Stimulated activated CD4-positive, alpha-beta T cell treated with anti-CD3 and anti-CD28 coated beads, Interleukin-4, amount 100 ng/mL, for 48 hours (primary cell): ENCODE measurements around the gene ZFAND3.

ENCODE experiments used
- DNase-seq, 2 donors: peaks; one replicate each; pipeline ENCODE4 v3.0.0-alpha.2; 2020; ENCODE audit warnings: low read depth in 2 of 2

ZFAND3 gene

DNA sequence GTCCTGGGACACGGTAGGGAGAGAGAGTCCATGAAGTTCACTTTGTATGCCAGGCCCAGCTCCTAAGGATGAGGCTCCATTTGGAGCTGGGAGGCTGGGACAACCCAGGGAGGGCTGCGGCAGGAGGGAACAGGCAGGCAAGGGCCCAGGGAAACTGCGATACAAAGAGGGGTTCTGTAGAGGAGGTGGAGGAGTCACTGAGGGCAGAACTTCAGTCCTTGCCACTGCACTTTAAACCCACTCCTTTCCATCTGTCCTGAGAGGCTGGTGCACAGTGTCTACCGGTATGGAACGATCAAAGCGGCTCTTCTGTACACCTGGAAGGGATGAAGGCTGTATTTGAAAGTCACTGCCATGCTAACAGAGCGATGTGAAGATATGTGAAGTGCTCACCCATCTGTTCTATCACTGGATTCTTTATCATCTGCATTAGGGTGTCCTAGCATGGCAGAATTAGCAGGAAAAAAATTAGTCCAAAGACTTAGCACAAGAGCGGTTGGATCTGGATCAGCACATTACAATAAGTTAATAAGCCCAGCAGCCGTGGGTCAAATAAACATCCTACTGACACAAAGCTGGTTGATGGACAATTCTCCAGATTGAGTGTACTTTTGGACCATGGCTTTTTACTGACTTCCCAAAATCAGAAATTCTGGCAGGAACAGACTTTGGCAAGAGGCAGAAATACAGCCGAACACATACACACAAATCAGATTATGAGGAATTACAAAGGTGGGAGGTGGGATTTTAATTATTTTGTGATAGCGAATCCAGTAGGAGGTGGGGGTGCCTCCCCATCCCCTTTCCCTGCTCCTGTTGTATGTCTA lies 20.9 kb upstream of the ZFAND3 start:
- no peak for DNase-seq

DNA sequence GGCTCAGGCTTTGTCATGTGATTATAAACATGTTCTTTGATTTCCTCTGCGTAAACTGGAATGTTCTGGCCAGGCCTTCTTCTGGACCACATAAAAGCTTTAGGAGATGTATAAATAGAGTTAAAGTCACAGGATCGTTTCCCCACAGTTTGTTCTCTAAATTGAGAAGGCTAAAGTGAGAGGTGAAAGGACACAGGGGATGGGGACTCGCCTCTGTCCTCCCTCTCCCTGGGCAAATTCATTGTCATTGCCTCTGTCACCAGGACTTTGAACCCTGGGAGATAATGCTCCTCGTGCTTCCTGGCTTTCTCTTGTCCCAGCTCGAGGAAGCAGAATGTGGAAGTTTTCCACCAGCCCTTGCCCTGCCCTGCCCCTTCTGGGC lies 20.3 kb upstream of the ZFAND3 start:
- no peak for DNase-seq

DNA sequence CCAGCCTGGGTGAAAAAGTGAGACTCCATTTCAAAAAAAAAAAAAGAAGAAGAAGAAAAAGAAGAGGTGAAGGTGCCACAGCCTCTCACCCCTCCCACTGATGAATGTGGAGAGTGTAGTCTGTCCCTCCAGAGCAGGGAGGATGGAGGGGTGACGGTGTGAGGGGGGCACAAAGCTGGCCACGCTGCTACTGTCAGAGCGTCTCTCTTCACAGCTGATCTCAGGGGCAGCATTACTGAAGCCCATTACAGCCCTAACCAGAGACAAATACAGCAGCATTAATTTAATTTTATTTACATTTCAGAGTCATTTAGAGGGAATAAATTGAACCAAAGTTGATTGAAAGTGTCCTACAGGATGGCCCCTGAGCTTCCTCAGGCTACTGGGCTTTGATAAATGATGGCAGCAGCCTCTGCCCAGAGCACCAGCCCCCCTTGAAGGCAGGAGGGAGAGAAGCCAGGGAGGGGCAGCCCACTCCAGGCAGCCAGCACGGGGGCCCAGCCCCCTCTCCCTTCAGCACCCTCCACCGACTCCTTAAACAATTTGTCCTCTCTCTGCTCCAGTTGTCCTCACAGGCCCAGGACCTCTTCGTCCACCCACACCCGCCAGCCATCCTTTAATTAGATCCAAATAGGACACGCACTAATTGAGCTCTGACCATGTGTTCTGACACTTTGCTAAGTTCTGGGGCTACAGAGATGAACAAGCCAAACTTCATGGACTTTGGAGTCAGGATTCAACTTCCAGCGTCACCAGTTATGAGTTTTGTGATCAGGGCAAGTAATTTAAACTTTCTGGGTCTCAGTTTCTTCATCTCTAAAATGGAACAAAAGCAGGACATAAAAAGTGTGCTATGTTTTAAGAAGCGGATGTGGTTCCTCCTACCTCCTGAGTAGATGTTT lies 18.6 kb upstream of the ZFAND3 start:
- DNase-seq = no peak

DNA sequence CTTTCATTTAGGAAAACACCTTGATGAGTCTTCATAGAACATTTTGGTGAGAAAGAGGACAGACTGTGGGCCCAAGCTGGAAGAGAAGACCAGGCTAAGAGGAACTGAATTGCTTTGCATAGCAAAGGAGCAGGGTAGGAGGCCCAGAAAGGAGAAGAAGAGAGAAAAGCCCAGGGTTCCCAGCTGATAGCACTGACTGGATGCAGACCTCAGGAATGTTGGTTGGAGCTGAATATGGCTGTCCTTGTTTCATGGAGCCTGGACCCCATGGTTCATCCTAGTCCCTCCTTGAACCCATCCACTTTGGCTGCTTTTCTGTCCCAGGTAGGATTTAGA lies 18.0 kb upstream of the ZFAND3 start:
- DNase-seq = no peak

DNA sequence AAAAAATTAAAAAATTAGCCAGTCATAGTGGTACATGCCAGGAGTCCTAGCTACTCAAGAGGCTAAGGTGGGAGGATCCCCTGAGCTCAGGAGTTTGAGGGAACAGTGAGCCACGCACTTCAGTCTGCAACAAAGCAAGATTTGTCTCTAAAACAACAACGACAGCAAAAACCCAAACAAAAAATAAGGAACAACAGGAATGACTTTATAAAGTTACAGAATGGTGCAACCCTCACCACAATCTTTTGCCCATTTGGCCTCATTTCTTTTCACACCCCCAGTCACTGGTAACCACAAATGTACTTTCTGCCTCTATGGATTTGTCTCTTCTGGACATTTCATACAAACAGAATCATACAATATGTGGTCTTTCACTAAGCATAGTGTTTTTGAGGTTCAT lies 16.7 kb upstream of the ZFAND3 start:
- no peak for DNase-seq

DNA sequence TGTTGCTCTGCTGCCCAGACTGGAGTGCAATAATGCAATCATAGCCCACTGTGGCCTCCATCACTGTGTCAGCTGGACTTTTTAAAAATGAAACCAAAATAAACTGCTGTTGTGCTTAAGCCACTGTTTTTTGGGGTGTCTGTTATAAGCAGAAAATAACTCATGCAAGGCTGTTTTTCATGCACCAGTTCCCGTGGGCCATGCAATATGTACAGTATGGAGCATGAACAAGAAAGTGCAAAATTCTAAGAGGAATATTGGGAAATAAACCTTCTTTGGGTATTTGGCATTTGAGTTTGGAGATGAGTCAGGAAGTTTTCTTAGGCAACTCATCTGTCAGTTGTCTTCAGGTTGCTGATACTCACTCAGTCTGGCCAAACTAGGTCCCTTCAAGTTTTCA lies 14.9 kb upstream of the ZFAND3 start:
- no peak for DNase-seq

DNA sequence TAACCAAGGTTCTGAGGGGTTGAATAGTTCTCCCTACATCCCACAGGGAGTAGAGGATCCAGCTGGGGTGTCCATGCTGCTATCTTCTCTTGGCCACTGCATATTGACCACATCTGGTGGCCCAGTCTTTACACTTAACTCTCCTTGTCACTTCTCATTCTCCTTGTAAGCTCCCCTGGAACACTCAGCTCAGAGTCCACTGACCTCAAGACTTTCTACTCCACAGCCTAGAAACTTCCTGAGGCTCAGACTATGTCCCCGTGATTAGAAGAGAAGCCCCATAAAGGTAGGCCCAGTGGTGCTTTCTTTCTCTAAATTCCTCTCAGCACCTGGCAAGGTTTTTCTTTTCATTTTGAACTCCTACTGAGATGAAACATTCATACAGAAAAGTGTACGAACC lies 13.3 kb upstream of the ZFAND3 start:
- no peak for DNase-seq

DNA sequence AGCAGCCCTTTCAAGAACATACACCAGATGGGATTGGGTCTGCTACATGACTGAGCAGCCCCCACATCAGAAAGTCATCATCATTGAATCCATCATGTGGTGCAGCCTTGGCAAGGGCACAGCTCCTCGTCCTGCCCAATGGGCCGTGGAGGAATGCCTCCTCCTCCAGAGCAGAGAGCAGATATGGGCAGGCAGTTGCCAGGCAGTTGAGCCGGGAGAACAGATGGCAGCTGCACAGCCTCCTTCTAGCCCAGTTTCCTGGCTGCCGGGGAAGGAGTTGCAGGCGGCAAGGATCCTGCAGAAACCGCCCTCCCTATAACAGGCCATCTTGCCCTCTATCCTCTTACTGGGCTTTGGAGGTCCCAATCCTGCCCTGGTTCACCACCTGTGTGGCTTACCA lies 11.9 kb upstream of the ZFAND3 start:
- DNase-seq = no peak

DNA sequence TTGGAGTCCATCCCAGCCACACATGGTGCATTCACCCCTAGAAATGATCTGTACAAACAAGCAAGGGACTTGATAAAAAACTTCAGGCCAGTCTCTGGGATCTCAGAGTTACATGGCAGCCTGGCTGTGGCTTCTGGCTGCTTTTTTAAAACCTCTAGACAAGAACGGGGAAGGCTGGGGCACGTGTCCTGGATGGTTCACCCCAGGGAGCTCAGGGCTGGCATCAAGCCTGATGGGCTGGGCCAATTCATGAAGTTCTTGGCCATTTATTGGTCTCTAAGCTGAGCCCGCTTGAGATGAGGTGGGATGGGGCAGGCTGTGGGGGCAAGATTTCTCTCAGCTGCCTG lies 10.4 kb upstream of the ZFAND3 start:
- DNase-seq = no peak

DNA sequence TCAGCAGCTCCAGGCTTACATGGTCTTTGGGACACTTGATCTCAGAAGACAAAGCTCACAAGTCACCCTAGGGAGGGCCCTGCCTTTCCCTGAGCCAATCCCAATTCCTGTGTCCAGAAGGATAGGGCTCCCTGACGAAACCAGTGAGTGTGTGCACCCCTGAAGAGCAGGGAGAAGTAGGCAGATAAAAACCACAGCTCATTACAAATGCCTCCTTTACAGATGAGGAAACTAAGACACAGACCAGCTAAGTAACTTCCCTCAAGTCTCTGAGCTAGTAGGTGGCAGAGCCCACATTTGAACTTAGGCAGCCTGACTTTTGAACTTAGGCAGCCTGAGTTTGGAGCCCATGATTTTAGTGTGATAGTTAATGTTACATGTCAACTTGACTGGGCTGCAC lies 6.7 kb upstream of the ZFAND3 start:
- no peak for DNase-seq

DNA sequence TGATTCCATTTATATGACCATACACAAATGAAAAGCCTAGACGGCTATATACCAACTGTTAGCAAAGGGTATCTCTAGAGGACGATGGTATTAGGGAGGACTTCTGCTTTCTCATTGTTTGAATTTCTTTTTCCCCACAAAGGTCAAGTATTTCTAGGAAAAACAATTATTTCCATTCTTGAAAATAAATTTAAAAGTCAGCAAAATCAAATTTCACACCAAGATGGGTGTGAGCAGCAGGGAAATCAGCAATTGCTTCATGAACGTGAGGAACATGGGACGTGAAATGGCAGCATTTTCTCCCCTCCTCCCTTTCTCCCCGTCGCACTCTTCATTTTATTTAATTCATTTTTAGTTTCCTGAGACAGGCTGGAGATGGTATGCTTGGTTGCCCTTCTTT lies 5.2 kb upstream of the ZFAND3 start:
- no peak for DNase-seq

DNA sequence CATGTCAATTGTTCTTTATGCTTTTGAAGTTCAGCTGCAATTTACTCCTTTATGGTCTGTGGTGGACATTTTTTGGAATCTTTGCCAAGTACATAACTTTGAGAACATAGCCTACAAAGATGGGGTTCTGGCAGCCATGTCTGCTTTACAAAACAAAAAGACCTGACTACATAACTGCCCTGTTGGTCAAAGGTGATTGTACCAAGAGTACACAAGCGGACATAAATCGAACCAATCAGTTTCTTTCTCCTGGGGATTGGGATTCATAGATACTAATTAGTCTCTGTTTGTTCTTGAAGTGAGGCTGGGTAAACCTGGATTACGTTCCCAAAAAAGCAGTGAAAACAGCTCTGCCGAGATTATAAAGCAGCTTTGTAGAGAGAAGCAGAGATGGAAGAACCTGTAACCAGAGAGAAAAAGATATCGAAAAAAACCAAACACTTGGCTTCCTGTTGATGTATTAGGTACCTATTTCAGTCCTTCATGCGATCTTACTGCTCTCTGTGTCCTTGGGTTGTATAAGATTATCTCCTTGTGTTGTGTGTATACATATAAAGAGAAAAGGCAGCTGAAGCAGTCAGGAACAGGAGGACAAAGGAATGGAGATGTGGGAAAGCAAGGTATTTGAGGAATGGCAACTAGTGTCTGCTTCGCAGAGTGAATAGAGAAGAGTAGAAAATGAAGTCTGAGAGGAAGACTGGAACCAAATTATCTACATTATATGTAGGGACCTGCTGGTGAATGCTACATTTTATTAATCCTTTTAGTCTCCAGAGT lies 2.7 kb upstream of the ZFAND3 start:
- no peak for DNase-seq

DNA sequence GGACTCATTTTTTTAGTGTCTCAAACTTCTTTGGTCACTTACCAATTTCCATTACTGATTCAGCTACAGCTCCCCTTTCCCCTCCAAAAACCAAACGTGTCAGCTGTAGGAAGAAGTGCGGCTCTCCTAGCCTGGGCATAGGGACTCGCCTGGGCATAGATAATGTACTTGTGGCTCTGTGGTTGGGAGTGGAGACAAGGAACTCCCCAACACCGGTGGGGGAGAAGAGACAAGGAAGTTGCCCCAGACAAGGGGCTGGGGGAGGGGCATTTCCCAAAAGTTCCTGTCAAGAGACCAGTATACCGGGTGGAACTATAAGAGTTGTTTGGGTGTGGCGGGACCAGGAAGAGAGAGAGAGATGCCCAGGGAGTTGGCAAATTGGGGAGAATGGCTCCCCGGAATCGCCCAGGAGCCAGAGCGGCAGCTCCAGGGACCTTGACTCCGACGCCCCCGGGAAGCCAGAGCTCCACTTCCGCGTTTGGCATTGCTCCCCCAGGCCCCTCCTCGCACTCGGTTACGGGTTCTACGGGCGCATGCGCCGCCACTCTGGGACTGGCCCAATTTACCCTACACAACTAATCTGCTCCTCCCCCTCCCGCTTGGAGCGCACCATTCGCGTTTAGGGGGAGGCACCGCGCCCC lies 871 bp upstream of the ZFAND3 start:
- peak; percentile 88 to 95 for DNase-seq

DNA sequence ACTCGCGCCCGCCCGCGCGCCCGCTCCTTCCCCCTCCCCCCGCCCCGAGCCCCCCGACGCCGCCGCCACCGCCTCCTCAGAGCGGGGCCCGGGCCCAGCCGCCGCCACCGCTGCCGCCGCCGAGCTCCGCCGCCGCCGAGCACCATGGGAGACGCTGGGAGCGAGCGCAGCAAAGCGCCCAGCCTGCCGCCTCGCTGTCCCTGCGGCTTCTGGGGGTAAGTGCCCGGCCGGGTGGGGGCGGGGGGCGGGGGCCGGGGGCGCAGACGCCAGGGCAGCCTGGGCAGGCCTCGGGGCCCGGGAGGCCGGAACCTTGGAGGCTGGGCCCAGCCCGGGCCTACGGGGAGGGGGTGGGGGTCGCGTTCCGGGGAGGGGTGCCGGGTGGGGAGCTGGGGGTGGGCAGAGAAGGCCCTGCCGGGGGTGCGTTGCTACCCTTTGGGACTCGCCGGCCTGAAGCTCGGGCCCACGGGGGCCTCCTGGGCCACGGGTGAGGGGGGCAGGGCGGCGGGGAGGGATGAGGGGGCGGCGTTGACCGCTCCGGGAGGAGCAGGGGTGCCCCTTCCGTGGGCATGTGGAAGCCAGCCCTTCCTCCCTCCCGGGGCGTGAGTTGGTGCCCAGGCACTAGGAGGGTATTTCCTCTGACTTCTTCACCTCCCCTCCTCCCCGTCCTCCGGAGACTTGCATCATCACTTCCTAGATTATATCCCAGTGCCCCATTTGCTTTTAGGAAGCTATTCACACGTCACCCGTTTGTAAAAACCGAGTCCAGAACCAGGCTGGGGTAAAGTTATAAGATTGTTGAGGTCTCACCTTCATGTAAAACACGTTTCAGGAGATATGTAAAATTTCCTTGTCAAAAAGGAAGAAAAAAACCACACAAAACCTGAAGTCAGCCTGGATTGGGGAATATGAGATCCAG lies 533 bp downstream of the ZFAND3 start:
- DNase-seq = peak; percentile 23 to 50

DNA sequence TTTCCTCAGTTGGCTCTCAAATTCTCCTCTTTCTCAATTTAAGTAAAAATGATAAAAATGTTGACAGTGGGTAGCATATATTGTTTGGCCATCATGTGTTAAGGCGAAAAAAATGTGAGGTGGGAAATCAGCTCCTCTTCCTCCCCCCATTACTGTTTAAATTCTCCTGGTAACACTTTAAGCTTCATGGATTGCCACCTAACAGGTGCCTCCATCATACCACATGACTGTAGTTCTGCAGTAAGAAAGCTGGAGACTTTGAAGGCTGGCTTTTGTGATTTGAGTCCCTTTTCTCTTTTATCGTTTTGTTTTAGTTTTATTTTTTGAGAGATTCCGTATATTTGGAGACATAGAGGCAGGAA lies 1.2 kb downstream of the ZFAND3 start:
- DNase-seq = no peak

DNA sequence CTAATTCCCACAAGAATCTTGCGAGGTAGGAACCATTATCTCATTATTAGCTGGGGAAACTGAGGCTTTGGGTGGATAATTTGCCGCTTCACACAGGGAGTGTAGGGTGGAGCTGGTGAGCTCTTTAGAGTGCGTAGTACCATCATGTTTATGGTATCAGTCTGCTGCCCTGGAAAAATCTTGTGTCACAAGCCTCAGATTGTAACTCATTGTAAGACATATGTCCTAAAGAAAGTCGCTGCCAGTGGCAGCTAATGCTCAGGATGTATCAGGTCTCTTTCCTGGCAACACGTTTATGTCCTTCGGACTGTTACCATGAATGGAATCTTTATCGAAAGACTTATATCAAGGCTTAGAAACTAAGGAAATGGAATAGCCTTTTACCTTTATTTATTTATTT lies 1.9 kb downstream of the ZFAND3 start:
- DNase-seq = no peak

DNA sequence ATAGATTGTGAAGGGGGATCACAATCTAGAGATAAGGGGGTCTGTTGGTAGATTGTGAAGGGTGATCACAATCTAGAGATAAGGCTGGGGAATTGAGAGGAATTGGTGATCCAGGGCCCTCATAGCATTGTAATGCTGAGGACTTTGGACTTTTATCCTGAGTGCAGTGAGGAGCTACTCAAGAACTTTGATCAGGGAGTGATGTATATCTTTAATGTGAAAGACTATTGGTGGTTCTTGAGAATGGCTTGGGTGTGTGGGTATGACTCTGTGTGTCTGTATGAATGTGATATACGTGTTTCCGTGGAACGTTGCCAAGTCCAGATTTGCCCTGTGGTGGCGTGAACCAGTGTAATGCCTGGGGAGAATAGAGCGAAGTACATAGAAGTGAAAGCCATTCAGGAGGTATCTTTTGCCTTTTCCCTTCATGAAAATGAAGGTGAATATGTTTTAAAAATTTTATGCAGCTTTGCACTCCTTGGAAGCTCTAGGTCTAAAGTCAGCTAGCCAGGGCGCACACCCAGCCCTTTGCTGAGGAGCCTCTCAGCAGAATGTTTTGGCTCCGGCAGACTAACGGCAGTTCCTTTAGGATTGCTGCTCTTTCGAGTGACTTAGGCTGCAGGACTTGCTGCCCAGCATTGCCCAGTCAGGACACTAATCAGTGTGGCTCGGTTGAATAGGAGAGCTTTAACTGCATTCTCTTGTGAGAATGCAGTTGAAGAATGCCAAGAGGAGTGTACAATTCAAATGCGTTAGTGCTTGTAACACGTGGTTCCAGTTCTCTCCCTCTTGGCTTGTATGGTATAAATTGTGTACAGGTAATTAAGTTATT lies 3.5 kb downstream of the ZFAND3 start:
- peak; percentile 38 to 45 for DNase-seq

DNA sequence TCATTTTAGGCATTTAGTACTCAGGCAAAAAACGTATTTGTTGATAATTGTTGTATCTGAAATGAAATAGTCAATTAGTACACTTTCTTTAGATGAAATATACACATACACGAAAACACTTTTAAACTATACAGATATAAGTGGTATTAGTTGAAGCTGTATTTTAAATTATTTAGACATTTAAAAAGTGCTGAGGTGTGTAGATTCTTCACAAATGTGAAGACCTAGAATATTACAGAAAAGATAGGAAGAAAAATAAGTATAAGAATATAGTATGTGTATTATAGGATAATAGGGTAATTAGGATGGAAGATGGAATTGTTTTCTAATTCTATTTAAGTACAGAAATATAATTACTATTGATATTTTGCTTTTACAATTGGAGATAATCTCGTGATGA lies 4.6 kb downstream of the ZFAND3 start:
- DNase-seq = no peak

DNA sequence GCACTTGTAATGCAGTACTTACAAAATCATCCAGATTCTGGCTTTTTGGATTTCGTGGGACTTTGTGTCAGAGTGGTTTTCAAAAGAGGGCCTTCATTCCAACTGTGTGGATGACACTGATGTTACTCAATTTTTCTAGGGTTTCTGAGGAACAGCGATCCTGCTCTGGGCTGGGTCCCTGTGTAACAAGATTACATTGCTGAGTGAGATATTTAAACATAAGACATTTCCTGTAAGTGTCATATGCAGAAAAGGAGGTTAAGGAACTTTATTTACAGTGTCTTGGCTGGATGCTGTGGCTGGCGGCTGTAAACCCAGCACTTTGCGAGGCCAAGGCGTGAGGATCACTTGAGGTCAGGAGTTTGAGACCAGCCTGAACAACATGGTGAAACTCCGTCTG lies 6.7 kb downstream of the ZFAND3 start:
- DNase-seq = no peak

DNA sequence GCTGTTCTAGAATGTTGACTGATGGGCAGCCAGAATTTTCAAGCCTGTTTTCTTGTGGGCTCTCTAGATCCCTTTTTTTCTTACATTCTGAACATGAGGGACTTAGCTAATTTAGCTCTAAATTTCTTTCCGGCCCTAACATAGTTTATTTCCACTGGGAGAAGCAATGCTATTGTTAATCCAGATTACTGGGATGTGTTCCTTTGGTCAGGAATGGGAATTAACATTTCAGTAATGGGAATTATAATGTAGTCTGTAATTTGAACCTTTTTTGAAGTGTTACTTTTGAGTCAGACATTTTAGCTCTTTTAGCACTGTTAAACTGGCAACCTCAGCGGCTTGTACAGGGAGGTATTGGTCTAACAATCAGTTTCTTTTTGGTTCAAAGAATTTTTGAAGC lies 7.5 kb downstream of the ZFAND3 start:
- DNase-seq = no peak
